Testis (tissue), 2 donors: ENCODE data around the gene KLHL40.

Source experiments
- POLR2A ChIP-seq: fragments of 450-650 bp; IDR thresholded peaks from one replicate; pipeline ENCODE4 v1.6.1; 2017; ENCODE audit warnings: antibody characterized with exemption, mild to moderate bottlenecking, moderate library complexity
- TF ChIP-seq, protein P1 (sequence below), 3 experiments: fragments of 450-650 bp in 2 of 3; fragments of 200-600 bp in 1 of 3; sonication (generic) in 1 of 3; IDR thresholded peaks; one replicate each; pipeline ENCODE4 v1.5.1; 2016 to 2019; ENCODE audit warnings: antibody characterized with exemption in 3 of 3, mild to moderate bottlenecking in 2 of 3, moderate library complexity in 1 of 3

DNA sequence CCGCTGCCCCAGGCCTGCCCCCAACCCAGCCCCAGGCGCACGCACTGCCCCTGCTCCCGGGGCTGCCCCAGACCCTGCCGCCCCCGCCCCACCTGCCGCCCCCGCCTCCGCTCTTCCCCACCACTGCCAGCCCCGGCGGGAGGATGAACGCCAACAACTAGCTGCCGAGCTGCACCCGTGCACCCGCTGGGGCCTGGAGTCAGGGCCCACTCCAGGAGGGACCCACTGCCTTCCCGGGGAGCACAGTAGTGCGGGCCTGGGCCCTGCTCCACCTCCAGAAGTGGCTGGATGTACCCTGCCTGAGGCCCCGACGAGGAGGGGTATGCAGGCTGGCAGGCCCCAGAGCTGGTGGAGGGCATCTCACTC, 20.9 kb upstream of the KLHL40 start:
- TF ChIP-seq, protein P1, sequence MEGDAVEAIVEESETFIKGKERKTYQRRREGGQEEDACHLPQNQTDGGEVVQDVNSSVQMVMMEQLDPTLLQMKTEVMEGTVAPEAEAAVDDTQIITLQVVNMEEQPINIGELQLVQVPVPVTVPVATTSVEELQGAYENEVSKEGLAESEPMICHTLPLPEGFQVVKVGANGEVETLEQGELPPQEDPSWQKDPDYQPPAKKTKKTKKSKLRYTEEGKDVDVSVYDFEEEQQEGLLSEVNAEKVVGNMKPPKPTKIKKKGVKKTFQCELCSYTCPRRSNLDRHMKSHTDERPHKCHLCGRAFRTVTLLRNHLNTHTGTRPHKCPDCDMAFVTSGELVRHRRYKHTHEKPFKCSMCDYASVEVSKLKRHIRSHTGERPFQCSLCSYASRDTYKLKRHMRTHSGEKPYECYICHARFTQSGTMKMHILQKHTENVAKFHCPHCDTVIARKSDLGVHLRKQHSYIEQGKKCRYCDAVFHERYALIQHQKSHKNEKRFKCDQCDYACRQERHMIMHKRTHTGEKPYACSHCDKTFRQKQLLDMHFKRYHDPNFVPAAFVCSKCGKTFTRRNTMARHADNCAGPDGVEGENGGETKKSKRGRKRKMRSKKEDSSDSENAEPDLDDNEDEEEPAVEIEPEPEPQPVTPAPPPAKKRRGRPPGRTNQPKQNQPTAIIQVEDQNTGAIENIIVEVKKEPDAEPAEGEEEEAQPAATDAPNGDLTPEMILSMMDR (IDR thresholded peaks at IDR 0.05): no peak
- no peak for TF ChIP-seq POLR2A
